Smooth muscle cell (in vitro differentiated cells): ENCODE data around the gene APOBEC3G. TPM values are rescaled to one million over a fixed set of nuclear protein-coding genes. Genes with fewer than 3 reads are reported as not detected.

Experiments
- DNase-seq: peaks from one replicate; lab custom pipeline; 2025; ENCODE audit not compliant: unreplicated experiment; lab: John Stamatoyannopoulos, UW
- H2AFZ ChIP-seq: fragments of 200-600 bp; sonication (generic); 2 replicates; pipeline ENCODE4 v1.6.0; 2016; ENCODE audit warnings: antibody characterized with exemption, low read depth, mild to moderate bottlenecking
- H3F3A ChIP-seq: fragments of 200-600 bp; sonication (generic); 2 replicates; pipeline ENCODE4 v1.6.0; 2017; ENCODE audit warnings: antibody characterized with exemption, low read depth
- H3K27ac ChIP-seq: fragments of 200-600 bp; sonication (generic); 2 replicates; pipeline ENCODE4 v1.5.1; 2016; ENCODE audit warnings: low read depth, mild to moderate bottlenecking
- H3K27me3 ChIP-seq: fragments of 200-600 bp; sonication (generic); 2 replicates; pipeline ENCODE4 v1.6.1; 2016; ENCODE audit warnings: low read depth, mild to moderate bottlenecking
- H3K36me3 ChIP-seq: fragments of 200-600 bp; sonication (generic); 2 replicates; pipeline ENCODE4 v1.5.1; 2016; ENCODE audit warnings: low read depth
- H3K4me1 ChIP-seq: fragments of 200-600 bp; sonication (generic); 2 replicates; pipeline ENCODE4 v1.5.1; 2016; ENCODE audit warnings: low read depth
- H3K4me2 ChIP-seq: fragments of 200-600 bp; sonication (generic); 2 replicates; pipeline ENCODE4 v1.6.0; 2016; ENCODE audit warnings: mild to moderate bottlenecking
- H3K4me3 ChIP-seq: fragments of 200-600 bp; sonication (generic); 2 replicates; pipeline ENCODE4 v1.5.1; 2016; ENCODE audit warnings: mild to moderate bottlenecking
- H3K79me2 ChIP-seq: fragments of 200-600 bp; sonication (generic); 2 replicates; pipeline ENCODE4 v1.6.0; 2016; ENCODE audit warnings: low read depth, mild to moderate bottlenecking
- H3K9ac ChIP-seq: fragments of 200-600 bp; sonication (generic); 2 replicates; pipeline ENCODE4 v1.6.0; 2016; ENCODE audit warnings: low read depth
- H3K9me3 ChIP-seq: fragments of 200-600 bp; sonication (generic); replicated peaks from 2 replicates; pipeline ENCODE4 v1.5.1; 2016; ENCODE audit warnings: low read depth
- H4K20me1 ChIP-seq: fragments of 200-600 bp; sonication (generic); 2 replicates; pipeline ENCODE4 v1.6.0; 2016; ENCODE audit warnings: low read depth
- CTCF ChIP-seq: fragments of 200-600 bp; sonication (generic); IDR thresholded peaks from 2 replicates; pipeline ENCODE4 v1.5.1; 2017; ENCODE audit warnings: borderline replicate concordance, mild to moderate bottlenecking, antibody characterized with exemption; ENCODE audit not compliant: insufficient read depth, poor library complexity, severe bottlenecking
- WGBS: methylation state at CpG from one replicate; pipeline ENCODE4 v1.1.7; 2016; ENCODE audit warnings: low lambda C conversion rate; 5-methylcytosine and 5-hydroxymethylcytosine counted together
- polyA plus RNA-seq: library from polyadenylated mRNA; unstranded; fragments of >200 nt; fragmentation: Nextera tagmentation; extraction: Ambion mirVana; gene quantifications from 2 replicates; pipeline ENCODE4 v1.2.1, GENCODE V29; 2016
- total RNA-seq: library from RNA; depleted of rRNA; stranded (reverse); fragments of >200 nt; gene quantifications from 2 replicates; pipeline ENCODE4 v1.2.3, GENCODE V29; 2014

Gene APOBEC3G
- total and polyA plus RNA-seq, 2 experiments from 2014 or later = 2.9 to 10.3 TPM

GRCh38 chr22:39128508-39128907, 51.4 kb downstream of the APOBEC3G start:
- TF ChIP-seq CTCF = no peak
- H4K20me1 ChIP-seq = no peaks in the 10 kb centered on the region
- no peaks in the 10 kb centered on the region for H3F3A ChIP-seq
- no peak for DNase-seq
- no peaks in the 10 kb centered on the region for H3K36me3 ChIP-seq
- H3K79me2 ChIP-seq = no peaks in the 10 kb centered on the region
- H3K27ac ChIP-seq = no peak overlapping the region
- H3K4me2 ChIP-seq = no peak overlapping the region
- no peaks in the 10 kb centered on the region for H3K9me3 ChIP-seq
- no peak overlapping the region for H3K9ac ChIP-seq
- peaks cover 26% of the 10 kb centered on the region for H3K4me1 ChIP-seq
- WGBS = 93% methylated on average over 6 of the region's 6 CpGs
- no peak overlapping the region for H2AFZ ChIP-seq
- no peaks in the 10 kb centered on the region for H3K27me3 ChIP-seq
- no peak overlapping the region for H3K4me3 ChIP-seq

DNA sequence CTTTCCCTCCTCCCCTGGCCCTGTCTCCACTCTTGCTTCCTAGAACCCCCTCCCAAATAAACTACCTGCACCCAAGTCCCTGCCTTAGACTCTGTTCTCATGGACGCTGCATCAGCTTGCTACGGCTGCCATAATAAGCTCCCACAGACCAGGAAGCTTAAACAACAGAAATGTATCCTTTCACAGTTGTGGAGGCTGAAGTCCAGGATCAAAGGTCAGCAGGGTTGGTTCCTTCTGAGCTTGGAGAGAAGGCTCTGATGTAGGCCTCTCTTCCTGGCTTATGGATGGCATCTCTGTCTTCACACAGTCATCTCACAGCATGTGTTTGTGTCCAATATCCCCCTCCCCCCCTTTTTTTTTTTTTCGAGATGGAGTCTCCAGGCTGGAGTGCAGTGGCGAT, 52.0 kb downstream of the APOBEC3G start:
- H3F3A ChIP-seq = no peaks in the 10 kb centered on the region
- no peaks in the 10 kb centered on the region for H3K79me2 ChIP-seq
- H3K27ac ChIP-seq = no peak overlapping the region
- no peak overlapping the region for H2AFZ ChIP-seq
- no peaks in the 10 kb centered on the region for H3K9me3 ChIP-seq
- no peaks in the 10 kb centered on the region for H3K36me3 ChIP-seq
- no peak overlapping the region for H3K9ac ChIP-seq
- WGBS = 91% methylated on average over 4 of the region's 4 CpGs
- no peak overlapping the region for H3K4me2 ChIP-seq
- no peaks in the 10 kb centered on the region for H3K27me3 ChIP-seq
- no peak for DNase-seq
- H3K4me3 ChIP-seq = no peak overlapping the region
- peaks cover 20% of the 10 kb centered on the region for H3K4me1 ChIP-seq
- no peak for TF ChIP-seq CTCF
- H4K20me1 ChIP-seq = no peaks in the 10 kb centered on the region

DNA sequence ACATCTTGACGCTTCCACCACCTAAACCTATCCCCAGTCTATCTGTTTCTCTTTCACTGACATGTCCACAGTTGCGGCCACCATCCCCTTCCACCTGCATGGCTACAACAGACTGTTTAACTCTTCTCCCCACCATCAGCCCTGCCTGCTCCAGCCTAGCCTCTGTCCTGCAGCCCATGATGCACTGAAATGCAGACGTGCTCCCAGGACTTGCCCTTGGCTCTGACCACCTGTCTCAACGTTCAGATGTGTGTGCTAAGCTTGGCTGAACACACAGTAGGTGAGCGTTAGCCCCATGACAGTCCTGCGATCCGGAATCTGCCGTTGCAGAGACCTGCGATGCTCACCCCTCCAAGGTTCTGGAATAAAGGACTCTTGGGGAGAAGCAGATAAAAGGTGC, 52.7 kb downstream of the APOBEC3G start:
- no peak overlapping the region for H3K4me3 ChIP-seq
- H3K27me3 ChIP-seq = no peaks in the 10 kb centered on the region
- no peak overlapping the region for H3K4me2 ChIP-seq
- no peak for TF ChIP-seq CTCF
- no peak for DNase-seq
- H4K20me1 ChIP-seq = no peaks in the 10 kb centered on the region
- H2AFZ ChIP-seq = no peak overlapping the region
- no peaks in the 10 kb centered on the region for H3K79me2 ChIP-seq
- 96% methylated on average over 9 of the region's 9 CpGs for WGBS
- peaks cover 20% of the 10 kb centered on the region for H3K4me1 ChIP-seq
- no peak overlapping the region for H3K27ac ChIP-seq
- no peak overlapping the region for H3K9ac ChIP-seq
- no peaks in the 10 kb centered on the region for H3K36me3 ChIP-seq
- no peaks in the 10 kb centered on the region for H3F3A ChIP-seq
- no peaks in the 10 kb centered on the region for H3K9me3 ChIP-seq

GRCh38 chr22:39130152-39130704, 53.2 kb downstream of the APOBEC3G start:
- 91% methylated on average over 8 of the region's 8 CpGs for WGBS
- no peak for TF ChIP-seq CTCF
- no peak overlapping the region for H3K27ac ChIP-seq
- no peaks in the 10 kb centered on the region for H4K20me1 ChIP-seq
- H3K9ac ChIP-seq = no peak overlapping the region
- no peaks in the 10 kb centered on the region for H3K9me3 ChIP-seq
- peak overlapping the region; percentile 48 for H3K4me2 ChIP-seq
- H3K4me3 ChIP-seq = no peak overlapping the region
- no peaks in the 10 kb centered on the region for H3K79me2 ChIP-seq
- H3K4me1 ChIP-seq = peaks cover 20% of the 10 kb centered on the region
- H3K36me3 ChIP-seq = no peaks in the 10 kb centered on the region
- H3F3A ChIP-seq = no peaks in the 10 kb centered on the region
- no peaks in the 10 kb centered on the region for H3K27me3 ChIP-seq
- DNase-seq = no peak
- H2AFZ ChIP-seq = no peak overlapping the region
